ENCODE data around the gene SLC25A45.
A peak's percentile ranks its signal among the peaks of the same experiment; 100 is the strongest.

Gene SLC25A45

GRCh38 chr11:65382033-65382803 is at the start of gene SLC25A45:
Gene SLC25A45 (minus strand): TSS chr11:65382646. CDS start chr11:65381951, 695 bp downstream.
- Histone ChIP-seq H3K27me3 (ENCODE audit: insufficient read depth, low read length) (no peaks in the 10 kb centered on the region), H3K79me2 (ENCODE audit: control insufficient read depth, insufficient read depth, low read length, unreplicated experiment) (peaks cover 7% of the 10 kb centered on the region), H3K36me3 (ENCODE audit: insufficient read depth, low read length) (no peaks in the 10 kb centered on the region), H3K27ac (ENCODE audit: low read depth, low read length) (peak within 1 kb of the TSS; percentile 97), H3K4me3 (ENCODE audit: low read depth, low read length) (peak within 1 kb of the TSS; percentile 61), H3K4me1 (ENCODE audit: control insufficient read depth, insufficient read depth, low read length, unreplicated experiment) (peaks cover 39% of the 10 kb centered on the region), H2AFZ (ENCODE audit: low read length, unreplicated experiment) (peak within 1 kb of the TSS; percentile 92)

- peak overlapping the region; percentile 99 for H3K27ac ChIP-seq (ENCODE audit: low read depth, low read length)
- peaks cover 33% of the 10 kb centered on the region for H3K36me3 ChIP-seq (ENCODE audit: insufficient read depth, low read length)
- no peaks in the 10 kb centered on the region for H3K27me3 ChIP-seq (ENCODE audit: insufficient read depth, low read length)
- peaks cover 81% of the 10 kb centered on the region for H3K79me2 ChIP-seq (ENCODE audit: control insufficient read depth, insufficient read depth, low read length, unreplicated experiment)
- no peak overlapping the region for H2AFZ ChIP-seq (ENCODE audit: low read length, unreplicated experiment)
- H3K4me1 ChIP-seq (ENCODE audit: control insufficient read depth, insufficient read depth, low read length, unreplicated experiment): peaks cover 33% of the 10 kb centered on the region
- peak overlapping the region; percentile 94 for H3K4me3 ChIP-seq (ENCODE audit: low read depth, low read length)
These were observed 49.1 kb upstream of the SLC25A45 start for GRCh38 chr11:65431451-65432099.

GRCh38 chr11:65430406-65431217 is 48.2 kb upstream of the SLC25A45 start:
- Histone ChIP-seq H3K27me3 (ENCODE audit: insufficient read depth, low read length) (no peaks in the 10 kb centered on the region), H2AFZ (ENCODE audit: low read length, unreplicated experiment) (no peak overlapping the region), H3K4me1 (ENCODE audit: control insufficient read depth, insufficient read depth, low read length, unreplicated experiment) (peaks cover 25% of the 10 kb centered on the region), H3K79me2 (ENCODE audit: control insufficient read depth, insufficient read depth, low read length, unreplicated experiment) (peaks cover 81% of the 10 kb centered on the region), H3K4me3 (ENCODE audit: low read depth, low read length) (peak overlapping the region; percentile 94), H3K27ac (ENCODE audit: low read depth, low read length) (peak overlapping the region; percentile 99), H3K36me3 (ENCODE audit: insufficient read depth, low read length) (peaks cover 37% of the 10 kb centered on the region)

GRCh38 chr11:65429724-65430405 is 47.4 kb upstream of the SLC25A45 start:
- H3K4me3 ChIP-seq (ENCODE audit: low read depth, low read length): peak overlapping the region; percentile 94
- H3K4me1 ChIP-seq (ENCODE audit: control insufficient read depth, insufficient read depth, low read length, unreplicated experiment): peaks cover 19% of the 10 kb centered on the region
- no peak overlapping the region for H2AFZ ChIP-seq (ENCODE audit: low read length, unreplicated experiment)
- no peaks in the 10 kb centered on the region for H3K27me3 ChIP-seq (ENCODE audit: insufficient read depth, low read length)
- peaks cover 81% of the 10 kb centered on the region for H3K79me2 ChIP-seq (ENCODE audit: control insufficient read depth, insufficient read depth, low read length, unreplicated experiment)
- peaks cover 37% of the 10 kb centered on the region for H3K36me3 ChIP-seq (ENCODE audit: insufficient read depth, low read length)
- peak overlapping the region; percentile 99 for H3K27ac ChIP-seq (ENCODE audit: low read depth, low read length)

GRCh38 chr11:65429068-65429681 is 46.7 kb upstream of the SLC25A45 start:
- H3K27ac ChIP-seq (ENCODE audit: low read depth, low read length): peak overlapping the region; percentile 99
- H3K27me3 ChIP-seq (ENCODE audit: insufficient read depth, low read length): no peaks in the 10 kb centered on the region
- H3K4me3 ChIP-seq (ENCODE audit: low read depth, low read length): peak overlapping the region; percentile 94
- peaks cover 37% of the 10 kb centered on the region for H3K36me3 ChIP-seq (ENCODE audit: insufficient read depth, low read length)
- peaks cover 14% of the 10 kb centered on the region for H3K4me1 ChIP-seq (ENCODE audit: control insufficient read depth, insufficient read depth, low read length, unreplicated experiment)
- H2AFZ ChIP-seq (ENCODE audit: low read length, unreplicated experiment): no peak overlapping the region
- H3K79me2 ChIP-seq (ENCODE audit: control insufficient read depth, insufficient read depth, low read length, unreplicated experiment): peaks cover 81% of the 10 kb centered on the region

GRCh38 chr11:65428578-65429067 is 46.2 kb upstream of the SLC25A45 start:
- peak overlapping the region; percentile 94 for H3K4me3 ChIP-seq (ENCODE audit: low read depth, low read length)
- peak overlapping the region; percentile 99 for H3K27ac ChIP-seq (ENCODE audit: low read depth, low read length)
- H3K79me2 ChIP-seq (ENCODE audit: control insufficient read depth, insufficient read depth, low read length, unreplicated experiment): peaks cover 83% of the 10 kb centered on the region
- peaks cover 39% of the 10 kb centered on the region for H3K36me3 ChIP-seq (ENCODE audit: insufficient read depth, low read length)
- no peaks in the 10 kb centered on the region for H3K27me3 ChIP-seq (ENCODE audit: insufficient read depth, low read length)
- no peak overlapping the region for H2AFZ ChIP-seq (ENCODE audit: low read length, unreplicated experiment)
- peaks cover 10% of the 10 kb centered on the region for H3K4me1 ChIP-seq (ENCODE audit: control insufficient read depth, insufficient read depth, low read length, unreplicated experiment)

- H3K79me2 ChIP-seq (ENCODE audit: control insufficient read depth, insufficient read depth, low read length, unreplicated experiment): peaks cover 84% of the 10 kb centered on the region
- peaks cover 42% of the 10 kb centered on the region for H3K36me3 ChIP-seq (ENCODE audit: insufficient read depth, low read length)
- no peaks in the 10 kb centered on the region for H3K27me3 ChIP-seq (ENCODE audit: insufficient read depth, low read length)
- no peak overlapping the region for H2AFZ ChIP-seq (ENCODE audit: low read length, unreplicated experiment)
- peak overlapping the region; percentile 99 for H3K27ac ChIP-seq (ENCODE audit: low read depth, low read length)
- H3K4me1 ChIP-seq (ENCODE audit: control insufficient read depth, insufficient read depth, low read length, unreplicated experiment): peaks cover 6% of the 10 kb centered on the region
- peak overlapping the region; percentile 94 for H3K4me3 ChIP-seq (ENCODE audit: low read depth, low read length)
These were observed 45.5 kb upstream of the SLC25A45 start for GRCh38 chr11:65427691-65428577.

- Histone ChIP-seq H3K27me3 (ENCODE audit: insufficient read depth, low read length) (no peaks in the 10 kb centered on the region), H3K79me2 (ENCODE audit: control insufficient read depth, insufficient read depth, low read length, unreplicated experiment) (peaks cover 81% of the 10 kb centered on the region), H3K36me3 (ENCODE audit: insufficient read depth, low read length) (peaks cover 43% of the 10 kb centered on the region), H2AFZ (ENCODE audit: low read length, unreplicated experiment) (no peak overlapping the region), H3K4me3 (ENCODE audit: low read depth, low read length) (peak overlapping the region; percentile 94), H3K27ac (ENCODE audit: low read depth, low read length) (peak overlapping the region; percentile 99), H3K4me1 (ENCODE audit: control insufficient read depth, insufficient read depth, low read length, unreplicated experiment) (peaks cover 4% of the 10 kb centered on the region)
These were observed 44.6 kb upstream of the SLC25A45 start for GRCh38 chr11:65426839-65427690.

Measured in ACC112 (cell line).